ENCODE measurements around the gene TMTC2. TPM values are rescaled to one million over a fixed set of nuclear protein-coding genes. Genes with fewer than 3 reads are reported as not detected.

The TMTC2 gene
- 8.7 and 11.9 TPM in 2 replicates for total RNA-seq

DNA sequence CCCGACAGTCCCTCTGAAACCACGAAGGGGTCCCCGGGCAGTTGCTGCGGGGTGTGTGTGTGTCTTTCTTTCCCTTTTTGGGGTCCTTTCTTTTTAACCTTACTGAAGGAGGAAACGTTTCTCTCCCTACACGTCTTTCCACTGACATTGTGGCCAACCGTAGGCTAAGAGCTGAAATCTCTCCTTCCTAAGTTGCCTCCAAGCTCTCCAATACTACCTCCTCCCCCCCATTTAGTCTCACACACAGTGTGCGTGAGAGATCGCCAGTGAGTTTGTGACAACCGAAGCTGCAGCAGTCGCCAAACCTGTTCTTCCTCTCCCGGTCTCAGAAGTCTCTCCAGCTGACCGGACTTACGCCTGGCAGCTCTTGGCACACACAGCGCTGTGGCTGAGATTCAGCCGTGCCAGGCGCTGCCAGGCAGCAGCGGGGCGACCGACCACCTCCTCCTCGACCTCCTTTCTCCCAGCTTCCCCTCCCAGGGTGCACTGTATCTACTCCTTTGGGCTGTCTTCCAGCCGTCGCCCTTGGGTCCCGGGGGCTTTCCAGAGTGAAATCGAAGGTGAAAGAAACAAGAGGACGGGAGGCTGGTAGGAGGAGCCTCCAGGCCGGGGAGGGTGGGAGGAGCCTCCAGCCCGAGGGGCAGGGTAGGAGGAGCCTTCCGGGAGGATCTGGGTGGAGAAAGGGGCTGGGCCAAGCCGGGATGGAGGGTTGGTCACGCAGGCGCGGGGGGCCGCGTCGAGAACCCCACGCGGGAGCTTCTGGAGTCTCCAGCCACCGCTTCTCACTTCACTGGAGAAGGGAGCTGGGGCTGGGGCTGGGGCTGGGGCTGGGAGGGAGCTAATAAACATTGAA lies at the start of gene TMTC2:
Gene TMTC2, plus strand, starts transcription at position 739 of the 853 bp plus-strand sequence.

All from uterine smooth muscle cell (primary cell).